T-helper 2 cell treated with Interferon-gamma antibody and Interleukin-4, amounts not matched to agents 100 ng/mL and 5 ng/mL, for 36 hours (primary cell): ENCODE data around the gene USP6. TPM values are rescaled to one million over a fixed set of nuclear protein-coding genes. Genes with fewer than 3 reads are reported as not detected.
"Not testable (repeated sequence)": the region's sequence is repeated elsewhere in the genome, so short reads cannot be mapped to it uniquely, and the experiment has no call there.

Source experiments
- intact Hi-C: fragments of 100-400 bp; cut with micrococcal nuclease; formaldehyde crosslinking; loops from one replicate; pipeline ENCODE4 v1.15.1; 2023
- total RNA-seq: library from RNA; stranded (reverse); gene quantifications from 2 replicates; pipeline ENCODE4 v1.2.3, GENCODE V29; 2022

The USP6 gene
- total RNA-seq, 1 donor from 2014 or later: 0.02 TPM

DNA sequence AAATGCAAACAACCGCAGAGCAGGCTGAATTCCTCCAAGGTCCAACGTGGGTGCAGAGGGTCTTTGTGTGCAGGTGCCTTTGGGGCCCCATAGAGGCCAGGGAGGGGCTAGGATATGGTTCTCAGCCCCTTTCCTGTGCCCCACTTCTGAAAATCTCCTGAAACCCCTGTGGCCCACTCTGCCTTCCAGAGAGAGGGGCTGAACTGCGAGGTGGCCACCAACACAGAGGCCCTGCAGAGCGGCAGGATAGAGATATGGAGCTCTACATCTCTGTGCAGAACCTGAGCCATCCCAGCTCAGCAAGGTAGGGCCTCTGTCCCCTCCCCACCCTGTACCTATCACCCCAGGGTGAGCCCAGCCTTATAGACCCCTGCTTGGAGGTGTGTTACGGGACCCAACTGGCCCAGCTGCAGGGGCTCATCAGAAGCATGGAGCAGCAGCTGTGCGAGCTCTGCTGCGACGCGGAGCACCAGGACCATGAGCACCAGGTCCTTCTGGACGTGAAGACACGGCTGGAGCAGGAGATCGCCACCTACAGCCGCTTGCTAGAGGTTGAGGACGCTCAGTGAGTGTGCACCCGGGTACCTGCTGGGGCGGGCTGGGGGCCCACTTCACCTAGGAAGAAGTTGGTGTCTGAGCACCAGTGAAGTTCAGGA, 5.5 kb downstream of the USP6 start:
- intact Hi-C loops: no loop called here

DNA sequence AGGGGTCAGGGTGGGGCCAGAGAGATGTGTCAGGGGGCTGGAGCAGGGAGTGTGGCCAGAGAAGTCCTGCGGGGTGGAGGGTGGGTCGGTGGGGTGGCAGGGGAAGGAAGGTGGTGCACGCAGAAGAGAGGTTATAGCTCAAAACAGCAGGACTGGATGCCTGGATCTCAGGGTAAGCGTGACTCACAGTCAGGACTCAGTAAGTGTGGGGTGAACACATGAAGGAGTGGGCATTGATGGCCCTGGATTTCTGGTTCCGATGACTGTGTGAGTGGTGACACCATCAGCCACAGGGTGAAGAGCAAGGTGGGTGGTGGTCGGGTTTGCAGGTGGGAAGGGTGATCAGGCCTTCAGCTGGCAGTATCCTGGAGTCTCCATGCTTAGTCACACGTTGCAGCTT, 6.2 kb downstream of the USP6 start:
- intact Hi-C loops: not testable (repeated sequence)

DNA sequence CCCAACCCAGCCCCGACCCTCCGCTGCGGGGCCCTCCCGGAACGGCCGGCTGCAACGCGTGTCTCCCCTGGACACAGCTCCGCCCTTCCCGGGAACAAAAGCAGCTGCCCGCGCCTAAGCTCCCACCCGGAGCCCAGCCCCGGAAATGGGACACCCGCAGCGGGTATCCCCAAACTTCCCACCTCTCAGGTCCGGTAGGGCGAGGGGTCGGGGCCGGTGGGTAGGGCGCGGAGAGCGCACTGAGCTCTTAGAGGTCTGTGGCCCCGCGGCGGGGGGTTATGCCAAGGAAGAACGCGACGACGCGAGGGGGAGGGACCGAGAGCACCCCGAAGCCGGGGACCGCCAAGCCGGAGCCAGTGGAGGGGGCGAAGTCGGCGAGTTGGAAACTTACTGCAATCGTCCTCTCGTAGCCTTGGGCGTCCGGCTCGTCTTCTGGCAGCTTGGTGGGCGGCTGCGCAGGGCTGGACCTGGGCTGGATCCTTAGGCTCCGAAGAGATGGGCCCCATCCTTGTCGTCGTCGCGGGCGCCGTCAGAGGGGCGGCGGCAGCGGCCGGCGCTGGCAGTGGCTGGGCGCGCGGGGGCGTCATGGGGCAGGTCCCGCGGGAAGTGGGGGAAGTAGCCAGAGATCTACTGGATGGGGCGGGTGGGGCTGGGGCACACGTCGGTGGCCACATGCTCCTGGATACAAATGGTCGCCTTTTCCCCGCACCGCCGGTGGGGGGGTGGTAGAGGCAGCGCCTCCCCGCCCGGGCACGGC, 6.9 kb downstream of the USP6 start:
- intact Hi-C loops: no loop called here

DNA sequence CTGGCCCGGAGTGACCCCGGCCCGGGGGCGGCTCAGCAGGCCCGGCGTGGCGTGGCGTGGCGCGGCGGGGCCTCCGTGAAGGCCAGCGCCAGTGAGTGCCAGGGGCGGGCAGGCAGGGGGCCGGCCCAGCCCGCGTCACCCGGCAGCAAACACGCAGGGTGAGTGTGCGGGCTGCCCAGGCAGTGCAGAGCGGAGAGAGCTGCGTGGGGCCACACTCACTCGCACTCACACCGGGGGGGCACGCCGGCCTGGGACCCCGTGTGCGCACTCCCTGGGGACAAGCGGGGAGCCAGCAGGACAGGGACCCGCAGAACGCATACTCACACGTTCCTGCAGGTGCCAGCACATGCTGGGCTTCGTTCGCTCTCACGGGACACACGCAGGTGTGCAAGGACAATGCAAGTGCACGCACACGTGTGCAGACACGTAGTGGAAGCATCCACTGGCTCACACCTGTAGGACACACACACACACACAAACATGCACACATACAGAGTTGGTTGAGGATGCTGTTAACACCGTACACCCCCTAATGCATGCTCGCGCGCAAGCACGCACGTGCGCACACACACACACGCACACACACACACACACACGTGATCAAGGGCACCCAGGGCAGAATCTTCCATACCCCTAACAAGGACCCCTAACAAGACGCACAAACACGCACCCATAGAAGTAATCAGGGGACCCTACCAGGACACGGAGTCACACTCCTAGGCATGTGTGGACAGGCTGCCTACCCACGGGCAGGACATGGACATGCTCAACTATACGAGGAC, 7.7 kb downstream of the USP6 start:
- intact Hi-C loops: no loop called here

- intact Hi-C loops: not testable (repeated sequence)
Measured at GRCh38 chr17:5124125-5124760, 8.4 kb downstream of the USP6 start.

GRCh38 chr17:5124896-5125295, 9.1 kb downstream of the USP6 start:
- intact Hi-C loops: not testable (repeated sequence)

DNA sequence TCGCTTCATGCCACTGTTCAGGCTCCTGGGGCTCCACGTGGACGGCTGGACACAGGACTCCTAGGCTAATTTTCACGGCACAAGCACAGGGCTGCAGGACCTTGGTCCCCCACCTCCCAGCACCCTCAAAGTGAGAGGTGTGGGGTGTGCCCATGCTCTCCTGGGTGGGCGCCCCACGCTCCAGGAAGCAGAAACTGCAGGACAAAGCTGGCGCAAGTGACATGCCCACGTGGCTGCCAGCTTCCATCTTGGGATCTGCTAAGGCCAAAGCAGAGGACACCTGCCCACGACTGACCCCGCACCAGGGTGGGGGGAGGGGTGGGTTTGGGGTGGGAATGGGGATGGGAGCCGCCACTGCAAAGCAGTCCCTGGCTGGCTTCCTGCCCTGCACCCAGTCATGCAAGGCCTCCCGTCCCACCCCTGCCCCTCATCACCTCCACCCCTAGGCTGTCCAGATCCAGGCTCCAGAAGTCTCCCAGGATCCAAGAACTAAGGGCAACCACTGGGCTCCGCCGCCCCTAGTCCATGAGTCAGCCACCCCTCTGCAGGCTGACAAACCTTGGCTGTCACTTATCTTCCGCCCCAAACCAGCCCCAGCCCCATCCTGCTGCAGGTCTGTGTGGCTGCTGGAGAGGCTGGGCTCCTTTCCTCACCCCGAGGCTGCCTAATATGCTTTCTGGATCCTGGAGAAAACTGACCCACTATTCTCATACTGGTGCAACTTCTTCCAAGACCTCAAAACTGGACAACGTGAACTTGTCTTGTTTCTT, 11.1 kb downstream of the USP6 start:
- intact Hi-C loops: no loop called here

DNA sequence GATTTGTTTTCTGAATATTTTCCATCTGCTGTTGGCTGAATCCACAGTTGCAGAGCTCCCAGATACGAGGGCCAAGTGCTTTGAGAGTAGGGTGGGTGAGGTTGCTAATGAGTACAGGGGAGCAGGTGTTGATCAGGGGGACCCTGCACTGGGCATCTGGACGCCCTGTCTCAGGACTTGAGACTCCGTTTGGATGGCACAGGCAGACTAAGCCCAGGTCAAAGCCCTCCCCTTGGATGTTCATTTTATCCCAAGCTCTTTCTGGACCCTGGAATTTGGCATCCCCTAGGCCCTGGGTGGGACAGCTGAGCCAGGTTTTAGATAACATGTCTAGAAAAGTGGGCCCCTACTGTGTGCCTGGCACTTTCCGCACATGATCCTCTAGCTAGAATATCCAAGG, 12.1 kb downstream of the USP6 start:
- intact Hi-C loops: no loop called here

- intact Hi-C loops: not testable (repeated sequence)
Measured at GRCh38 chr17:5128387-5128786, 12.6 kb downstream of the USP6 start.

- intact Hi-C loops: no loop called here
Measured at GRCh38 chr17:5128905-5129535, 13.2 kb downstream of the USP6 start.

- intact Hi-C loops: not testable (repeated sequence)
Measured at GRCh38 chr17:5129770-5130169, 13.9 kb downstream of the USP6 start.

DNA sequence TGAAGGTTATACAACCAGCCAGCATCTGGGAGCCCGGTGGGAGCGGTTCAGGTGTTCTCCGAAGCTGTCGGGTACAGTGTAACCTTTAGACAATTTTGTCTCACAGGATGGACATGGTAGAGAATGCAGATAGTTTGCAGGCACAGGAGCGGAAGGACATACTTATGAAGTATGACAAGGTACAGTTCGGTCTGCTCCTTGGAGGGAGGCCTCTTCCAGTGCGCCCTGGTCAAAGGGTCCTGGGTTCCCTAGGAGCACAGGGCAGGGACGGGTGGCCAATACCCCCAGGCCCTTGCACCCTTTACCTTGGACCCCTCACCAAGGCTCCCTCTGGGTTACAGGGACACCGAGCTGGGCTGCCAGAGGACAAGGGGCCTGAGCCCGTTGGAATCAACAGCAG, 14.4 kb downstream of the USP6 start:
- intact Hi-C loops: not testable (repeated sequence)

DNA sequence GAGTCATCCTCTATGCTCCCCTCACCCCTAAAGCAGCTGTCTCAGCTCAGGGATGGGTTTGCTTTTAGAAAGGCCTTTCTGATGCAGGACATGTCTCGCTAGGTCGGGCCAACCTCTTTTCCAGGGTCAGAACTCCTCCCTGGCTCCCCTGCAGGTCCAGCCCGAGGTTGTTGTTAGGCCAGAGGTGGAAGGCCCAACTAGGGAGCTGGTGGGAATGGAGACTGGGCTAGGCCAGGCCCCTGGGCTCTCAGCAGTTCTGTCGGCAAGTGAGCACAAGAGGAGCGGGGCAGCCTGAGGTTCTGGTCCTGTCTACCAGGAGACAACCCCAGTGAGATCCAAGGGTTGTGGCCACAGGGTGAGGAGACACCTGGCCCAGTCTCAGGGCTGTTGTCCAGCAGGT, 14.9 kb downstream of the USP6 start:
- intact Hi-C loops: not testable (repeated sequence)

- intact Hi-C loops: no loop called here
Measured at GRCh38 chr17:5131146-5131715, 15.4 kb downstream of the USP6 start.

GRCh38 chr17:5131799-5132502, 16.1 kb downstream of the USP6 start:
- intact Hi-C loops: not testable (repeated sequence)

DNA sequence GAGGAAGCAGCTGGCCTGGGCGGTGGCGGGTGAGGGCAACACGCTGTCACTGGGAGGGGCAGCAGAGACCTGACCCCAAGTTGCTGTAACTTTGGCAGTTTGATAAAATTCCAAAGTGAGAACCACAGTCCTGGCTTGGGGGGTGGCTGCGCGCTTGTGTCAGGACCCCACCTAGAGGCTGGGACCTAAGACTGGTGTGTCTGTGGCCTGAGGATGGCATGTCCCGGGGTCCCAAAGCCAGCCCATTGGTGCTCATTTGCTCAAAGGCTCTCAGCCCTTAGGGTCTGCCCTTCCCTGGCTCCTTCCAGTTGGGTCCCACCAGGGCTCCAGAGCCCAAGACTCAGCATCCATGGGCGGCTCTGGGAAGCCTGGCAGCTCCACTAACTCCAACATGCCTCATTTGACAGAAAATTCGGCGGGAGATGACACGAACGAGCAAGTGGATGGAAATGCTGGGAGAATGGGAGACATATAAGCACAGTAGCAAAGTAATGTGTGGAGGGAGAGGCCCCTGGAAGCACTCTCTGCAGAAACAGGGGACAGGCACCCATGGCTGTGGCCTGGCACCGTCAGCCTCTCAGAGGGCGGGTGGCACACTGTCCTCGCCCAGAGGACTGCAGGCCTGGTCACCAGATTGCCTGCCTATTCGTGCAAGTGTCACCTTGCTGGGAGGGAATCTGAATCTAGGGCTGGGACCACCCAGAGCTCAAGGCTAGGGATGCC, 16.8 kb downstream of the USP6 start:
- intact Hi-C loops: not testable (repeated sequence)

- intact Hi-C loops: no loop called here
Measured at GRCh38 chr17:5133311-5133710, 17.5 kb downstream of the USP6 start.

- intact Hi-C loops: not testable (repeated sequence)
Measured at GRCh38 chr17:5133961-5134360, 18.1 kb downstream of the USP6 start.

GRCh38 chr17:5134571-5134970, 18.7 kb downstream of the USP6 start:
- intact Hi-C loops: not testable (repeated sequence)
